Hematopoietic multipotent progenitor cell (in vitro differentiated cells): ENCODE measurements around the gene PRKCD. TPM values are rescaled to one million over a fixed set of nuclear protein-coding genes. Genes with fewer than 3 reads are reported as not detected.

Experiments used
- total RNA-seq: library from RNA; depleted of rRNA; stranded (reverse); fragments of >200 nt; gene quantifications from one replicate; pipeline ENCODE4 v1.2.3, GENCODE V29; 2012

Gene PRKCD
- total RNA-seq, 1 donor = 5.7 TPM

Other genes with a start within 250 kb of the PRKCD start
- 1.9 TPM for gene SFMBT1, start 115.1 kb upstream of the PRKCD start, total RNA-seq
- gene RFT1, start 30.8 kb upstream of the PRKCD start, total RNA-seq = 14.0 TPM
- gene TKT, start 94.8 kb downstream of the PRKCD start, total RNA-seq = 1,326 TPM
- 36.9 TPM for gene DCP1A, start 186.3 kb downstream of the PRKCD start, total RNA-seq